HL-60/S4 treated with phorbol 12-myristate 13-acetate at 8.2 ng/mL for 4 days and 3 days (cell line): ENCODE results near the gene CLSTN2.

Experiments used
- in situ Hi-C: fragments of 300-500 bp; cut with MboI; formaldehyde crosslinking; loops from 2 replicates; pipeline ENCODE4 v1.15.0; 2022; ENCODE audit warnings: low sequenced_read_pairs

CLSTN2 gene

DNA sequence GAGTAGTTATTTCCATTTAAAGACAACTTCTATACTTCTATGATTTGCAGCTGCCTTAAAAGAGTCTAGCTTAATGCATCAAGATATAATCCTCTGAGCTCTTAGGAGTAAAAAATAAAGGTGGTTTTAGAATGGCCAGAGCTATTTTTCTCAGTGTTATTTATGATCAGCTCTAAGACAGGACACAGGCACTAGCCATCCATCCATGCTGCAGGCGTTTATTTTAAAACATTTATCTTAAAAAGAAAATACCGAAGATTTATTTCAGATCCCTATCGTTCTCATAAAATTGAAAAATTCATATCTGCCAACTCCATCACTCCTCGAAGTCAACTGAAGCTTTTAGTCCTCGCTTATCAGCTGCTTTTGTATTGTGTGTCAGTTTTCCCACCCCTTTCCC is 243.5 kb downstream of the CLSTN2 start:
- in situ Hi-C loops, result no loop called here

DNA sequence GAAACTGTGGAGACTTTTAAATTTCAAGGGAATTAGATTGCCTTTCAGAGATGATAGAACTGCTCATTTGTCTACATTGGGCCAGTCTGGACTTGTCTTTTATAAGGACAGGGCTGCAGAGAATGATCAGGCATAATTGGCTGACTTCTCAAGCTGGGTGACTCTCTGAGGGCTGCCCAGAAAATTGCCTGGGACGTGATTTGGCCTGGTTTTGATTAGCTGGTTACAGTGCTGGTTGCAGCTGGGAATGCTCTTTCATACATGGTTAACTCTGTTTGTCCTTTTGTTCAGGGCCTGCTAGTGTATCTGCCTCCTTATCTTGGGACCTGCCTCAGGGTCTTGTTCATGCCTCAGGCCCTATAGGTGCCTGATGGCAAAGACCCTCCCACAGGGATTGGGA is 245.6 kb downstream of the CLSTN2 start:
- in situ Hi-C loops, result no loop called here

- in situ Hi-C loops, result no loop called here
Measured at GRCh38 chr3:140185375-140185774, 250.4 kb downstream of the CLSTN2 start.

- in situ Hi-C loops, result no loop called here
Measured at GRCh38 chr3:140186421-140186920, 251.5 kb downstream of the CLSTN2 start.

DNA sequence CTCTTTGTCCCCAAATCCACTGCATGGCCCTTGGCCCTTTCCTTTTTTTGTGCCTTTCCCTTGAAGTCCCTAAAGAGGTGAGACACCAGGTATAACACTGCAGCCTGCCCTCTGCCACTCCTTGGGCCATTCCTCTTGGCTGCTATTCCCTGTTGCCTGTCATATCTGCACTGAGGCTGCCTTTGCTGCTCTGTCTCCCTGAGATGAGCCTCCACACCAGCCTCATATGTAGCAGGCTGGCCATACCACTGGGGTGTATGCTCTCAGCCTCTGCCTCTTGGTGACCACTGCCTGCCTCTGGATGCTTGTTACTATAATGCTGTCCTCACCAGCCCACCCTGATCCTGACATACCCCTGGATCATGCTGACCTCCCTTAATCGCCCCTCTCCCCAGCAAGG is 252.0 kb downstream of the CLSTN2 start:
- in situ Hi-C loops, result no loop called here

- in situ Hi-C loops, result no loop called here
Measured at GRCh38 chr3:140187656-140188221, 252.8 kb downstream of the CLSTN2 start.

DNA sequence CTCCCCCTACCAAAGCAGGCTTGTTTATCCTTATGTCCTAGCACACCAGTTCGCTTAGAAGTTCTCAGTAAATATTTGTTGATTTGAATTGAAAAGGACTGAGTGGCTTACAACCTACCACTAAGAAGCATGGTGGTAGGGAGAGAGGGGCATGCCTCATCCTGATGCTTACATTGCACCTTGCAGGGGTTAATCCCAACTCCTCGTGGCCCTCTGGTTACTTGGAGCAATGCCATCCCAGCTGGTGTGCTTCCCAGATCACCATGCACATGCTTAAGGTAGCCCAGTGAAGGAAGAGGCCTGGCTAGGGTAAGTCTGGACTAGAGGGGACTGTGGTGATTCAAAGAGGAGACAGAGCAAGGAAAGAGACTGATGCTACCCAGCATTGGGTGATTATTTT is 253.3 kb downstream of the CLSTN2 start:
- in situ Hi-C loops, result no loop called here

DNA sequence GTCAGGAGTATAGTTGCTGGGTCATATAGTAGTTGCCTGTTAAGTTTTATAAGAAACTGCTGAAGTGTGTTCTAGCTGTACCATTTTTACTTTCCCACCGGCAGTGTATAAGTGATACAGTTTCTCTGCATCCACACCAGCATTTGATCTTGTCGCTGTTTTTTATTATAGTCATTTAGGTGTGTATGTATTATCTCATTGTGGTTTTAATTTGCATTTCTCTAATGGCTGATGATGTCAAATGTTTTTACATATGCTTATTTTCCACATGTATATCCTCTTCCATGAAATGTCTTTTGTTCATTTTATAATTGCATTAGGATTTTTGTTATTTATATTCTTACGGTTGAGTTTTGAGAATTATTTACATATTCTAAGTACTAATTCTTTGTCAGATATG is 254.3 kb downstream of the CLSTN2 start:
- in situ Hi-C loops, result no loop called here

DNA sequence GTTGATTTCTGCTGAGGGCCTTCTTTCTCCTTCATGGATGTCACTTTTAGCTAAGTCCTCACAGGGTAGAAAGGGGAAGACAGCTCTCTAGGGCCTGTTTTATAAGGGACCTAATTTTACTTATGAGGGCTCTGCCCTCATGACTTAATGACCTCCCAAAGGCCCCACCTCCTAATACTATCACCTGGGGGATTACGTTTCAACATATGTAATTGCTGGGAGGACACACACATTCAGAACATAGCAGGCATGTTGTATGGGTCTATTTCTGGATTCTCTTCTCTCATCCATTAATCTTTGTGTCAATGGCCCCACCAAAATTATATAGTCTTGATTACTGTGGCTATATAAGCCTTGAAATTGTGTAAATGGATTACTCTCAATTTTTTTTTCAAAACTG is 255.0 kb downstream of the CLSTN2 start:
- in situ Hi-C loops, result no loop called here

DNA sequence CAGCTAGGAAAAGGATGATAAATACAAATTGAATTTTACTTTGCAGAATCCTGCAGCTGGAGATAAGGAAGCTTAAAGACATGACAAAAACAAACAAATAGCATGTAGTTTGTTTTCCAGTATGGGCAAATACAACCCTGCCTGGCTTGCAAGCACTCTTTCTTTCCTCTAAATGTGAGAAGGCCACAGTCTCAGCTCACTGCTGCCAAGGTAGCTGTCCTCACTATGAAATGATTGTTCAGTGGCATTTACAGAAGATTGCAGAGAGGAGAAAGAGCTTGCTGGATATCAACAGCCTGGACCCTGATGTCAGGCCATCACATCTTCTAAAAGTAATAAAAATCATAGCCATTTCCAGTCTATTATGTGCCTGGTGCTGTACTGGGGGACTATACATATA is 262.0 kb downstream of the CLSTN2 start:
- in situ Hi-C loops, result no loop called here

DNA sequence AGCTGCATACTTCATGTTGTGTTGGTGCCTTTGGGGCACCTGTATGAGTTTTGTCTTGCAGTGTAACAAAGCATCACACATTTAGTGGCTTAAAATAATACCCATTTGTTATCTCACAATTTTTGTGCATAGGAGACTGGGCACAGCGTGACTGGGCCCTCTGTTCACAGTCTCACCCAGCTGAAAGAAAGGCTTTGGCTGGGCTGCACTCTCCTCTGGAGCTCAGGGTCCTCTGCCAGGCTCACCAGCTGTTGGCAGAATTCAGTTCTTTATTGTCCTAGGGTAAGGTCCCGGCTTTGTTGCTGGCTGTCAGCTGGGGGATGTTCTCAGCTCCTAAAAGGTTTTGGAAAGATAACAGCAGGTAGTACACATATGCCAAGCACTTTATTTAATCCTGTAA is 263.3 kb downstream of the CLSTN2 start:
- in situ Hi-C loops, result no loop called here

GRCh38 chr3:140199008-140199407 is 264.0 kb downstream of the CLSTN2 start:
- in situ Hi-C loops, result no loop called here

- in situ Hi-C loops, result no loop called here
Measured at GRCh38 chr3:140199743-140200142, 264.8 kb downstream of the CLSTN2 start.

DNA sequence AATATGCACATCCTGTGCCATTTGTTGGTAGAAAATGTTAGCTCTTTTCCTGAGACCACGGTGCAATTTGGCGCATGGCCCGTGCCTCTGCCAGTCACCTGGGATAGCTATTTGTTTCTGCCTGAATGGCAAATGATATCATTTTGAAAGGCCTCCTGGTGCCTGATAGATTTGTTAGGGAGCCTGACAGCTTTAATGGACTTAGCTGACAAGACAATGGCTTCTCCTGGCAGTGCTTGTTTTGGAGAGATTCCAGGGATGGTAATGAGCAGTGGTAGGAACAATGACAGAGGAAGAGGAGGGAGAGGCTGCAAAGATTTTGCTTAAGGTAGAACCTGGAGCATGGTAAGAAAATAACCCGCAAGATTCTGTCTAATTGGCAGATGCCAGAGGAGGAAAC is 268.5 kb downstream of the CLSTN2 start:
- in situ Hi-C loops, result no loop called here

- in situ Hi-C loops, result no loop called here
Measured at GRCh38 chr3:140204271-140204984, 269.4 kb downstream of the CLSTN2 start.

DNA sequence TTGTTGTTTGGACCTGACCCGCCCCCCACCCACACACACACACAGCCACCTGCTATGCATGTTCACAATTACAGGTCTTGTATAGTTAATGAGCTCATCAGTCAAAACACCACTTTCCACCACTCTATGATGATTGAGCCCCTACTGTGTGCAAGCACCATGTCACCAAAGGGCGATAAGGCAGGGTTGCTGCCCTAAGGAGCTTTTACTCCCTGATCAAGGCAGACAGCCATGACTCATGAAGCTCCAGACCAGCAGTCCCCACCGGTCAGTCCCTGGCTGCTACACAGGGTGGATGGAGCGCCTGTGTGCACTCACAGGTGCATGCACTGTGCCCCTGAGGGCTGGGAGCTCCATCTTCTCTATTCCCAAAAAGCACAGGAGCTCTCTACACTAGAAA is 270.6 kb downstream of the CLSTN2 start:
- in situ Hi-C loops, result no loop called here

GRCh38 chr3:140206196-140207040 is 271.4 kb downstream of the CLSTN2 start:
- in situ Hi-C loops, result no loop called here

- in situ Hi-C loops, result no loop called here
Measured at GRCh38 chr3:140207541-140207940, 272.6 kb downstream of the CLSTN2 start.

- in situ Hi-C loops, result no loop called here
Measured at GRCh38 chr3:140216249-140216648, 281.3 kb downstream of the CLSTN2 start.

DNA sequence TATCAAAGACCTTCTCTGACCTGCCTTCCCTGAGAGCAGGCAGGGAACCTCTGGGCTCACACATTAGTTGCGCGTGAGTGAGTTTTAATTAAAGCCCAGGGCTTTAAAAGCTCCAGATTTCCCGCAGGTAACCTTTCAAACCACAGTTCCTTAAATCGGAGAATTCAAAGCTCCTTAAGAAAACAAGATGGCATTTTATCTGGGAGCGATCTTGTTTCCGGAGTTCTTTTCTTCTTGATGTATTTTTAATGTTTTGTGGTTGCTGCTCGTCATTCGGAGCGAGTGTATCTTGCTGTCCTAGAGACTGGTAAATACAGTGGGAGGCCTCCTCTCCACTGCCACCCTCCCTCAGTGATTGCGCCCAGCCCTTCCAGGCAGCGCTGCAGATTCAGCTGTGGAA is 284.3 kb downstream of the CLSTN2 start:
- in situ Hi-C loops, result no loop called here

- in situ Hi-C loops, result no loop called here
Measured at GRCh38 chr3:140219923-140220452, 285.0 kb downstream of the CLSTN2 start.

DNA sequence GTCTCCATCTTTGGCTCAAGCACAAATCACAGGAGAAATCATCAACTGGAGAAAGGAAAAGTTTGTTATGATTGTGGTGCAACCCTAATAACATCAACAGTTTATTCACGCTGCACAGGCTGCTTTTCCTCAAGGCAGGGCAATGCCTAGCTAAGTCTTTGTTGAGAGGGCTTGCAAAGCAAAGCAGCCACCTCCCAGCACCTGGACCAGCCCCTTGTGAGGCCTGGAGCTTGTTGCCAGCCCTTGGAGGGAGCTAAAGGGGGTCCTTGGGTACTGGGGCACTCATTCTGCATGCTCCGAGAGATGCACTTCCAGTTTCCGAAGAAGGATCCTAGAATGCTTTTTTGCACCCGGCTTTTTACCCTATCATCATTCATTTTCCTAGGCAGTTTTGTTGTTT is 288.2 kb downstream of the CLSTN2 start:
- in situ Hi-C loops, result no loop called here
